ENCODE measurements around the gene PRRT2.

- TF ChIP-seq POLR2A (IDR thresholded peaks at IDR 0.05; ENCODE audit: low read depth, low read length): no peak
- no peak for TF ChIP-seq EZH2 (IDR thresholded peaks at IDR 0.05; ENCODE audit: borderline replicate concordance, control insufficient read depth, low read depth, low read length)
- no peak for TF ChIP-seq SMC3 (IDR thresholded peaks at IDR 0.05; ENCODE audit: borderline replicate concordance, low read length)
- TF ChIP-seq CTCF (IDR thresholded peaks at IDR 0.05 in 2 of 3, conservative IDR thresholded peaks at IDR 0.05 in 1 of 3; ENCODE audit: control insufficient read depth in 2 of 3, extremely low read depth in 1 of 3, insufficient read depth in 1 of 3, low read depth in 3 of 3, low read length in 3 of 3): no peak
- no peak for TF ChIP-seq TCF3 (IDR thresholded peaks at IDR 0.05; ENCODE audit: borderline replicate concordance, insufficient read depth, low read depth, low read length)
- TF ChIP-seq BRCA1 (IDR thresholded peaks at IDR 0.05; ENCODE audit: low read depth, low read length): no peak
Observed at GRCh38 chr16:29834079-29834478, 22.1 kb downstream of the PRRT2 start.

Data from GM12878 (cell line).